Forelimb muscle (tissue), 1 donor: ENCODE results near the gene MOCS1. TPM values are rescaled to one million over a fixed set of nuclear protein-coding genes. Genes with fewer than 3 reads are reported as not detected.

Experiments
- DNase-seq: peaks from one replicate; pipeline ENCODE4 v3.0.0-alpha.2; 2013; ENCODE audit warnings: low read depth
- polyA plus RNA-seq: library from polyadenylated mRNA; unstranded; fragments of 120-200 nt; gene quantifications from one replicate; pipeline ENCODE4 v1.2.1, GENCODE V29; 2013; ENCODE audit not compliant: insufficient read length

MOCS1 gene
- polyA plus RNA-seq, 1 donor = 9.2 TPM

GRCh38 chr6:39924283-39924682 lies 10.0 kb downstream of the MOCS1 start:
- no peak for DNase-seq

- no peak for DNase-seq
Observed at GRCh38 chr6:39923861-39924260, 10.4 kb downstream of the MOCS1 start.

- DNase-seq = no peak
Observed at GRCh38 chr6:39923394-39923793, 10.9 kb downstream of the MOCS1 start.

- DNase-seq = no peak
Observed at GRCh38 chr6:39922821-39923220, 11.4 kb downstream of the MOCS1 start.

GRCh38 chr6:39920157-39920556 lies 14.1 kb downstream of the MOCS1 start:
- DNase-seq = no peak

GRCh38 chr6:39918831-39919230 lies 15.4 kb downstream of the MOCS1 start:
- DNase-seq = no peak

- DNase-seq = no peak
Observed at GRCh38 chr6:39917981-39918380, 16.3 kb downstream of the MOCS1 start.

GRCh38 chr6:39917329-39917728 lies 16.9 kb downstream of the MOCS1 start:
- DNase-seq = no peak

- no peak for DNase-seq
Observed at GRCh38 chr6:39915866-39916265, 18.4 kb downstream of the MOCS1 start.

- DNase-seq = no peak
Observed at GRCh38 chr6:39914239-39914638, 20.0 kb downstream of the MOCS1 start.

- no peak for DNase-seq
Observed at GRCh38 chr6:39913391-39913916, 20.8 kb downstream of the MOCS1 start.

GRCh38 chr6:39912446-39912845 lies 21.8 kb downstream of the MOCS1 start:
- DNase-seq = no peak

- no peak for DNase-seq
Observed at GRCh38 chr6:39911513-39912125, 22.6 kb downstream of the MOCS1 start.

GRCh38 chr6:39910744-39911143 lies 23.5 kb downstream of the MOCS1 start:
- DNase-seq = no peak

GRCh38 chr6:39910164-39910563 lies 24.1 kb downstream of the MOCS1 start:
- no peak for DNase-seq

- no peak for DNase-seq
Observed at GRCh38 chr6:39909701-39910100, 24.6 kb downstream of the MOCS1 start.

GRCh38 chr6:39908838-39909583 lies 25.3 kb downstream of the MOCS1 start:
- no peak for DNase-seq

- DNase-seq = no peak
Observed at GRCh38 chr6:39907871-39908575, 26.2 kb downstream of the MOCS1 start.

- DNase-seq = no peak
Observed at GRCh38 chr6:39906318-39906761, 27.9 kb downstream of the MOCS1 start.

GRCh38 chr6:39905640-39905975 lies 28.7 kb downstream of the MOCS1 start:
- DNase-seq = no peak

- DNase-seq = no peak
Observed at GRCh38 chr6:39904946-39905639, 29.2 kb downstream of the MOCS1 start.

GRCh38 chr6:39903656-39904055 lies 30.6 kb downstream of the MOCS1 start:
- DNase-seq = no peak
